AG09319 (cell line): ENCODE results near the gene EPHB1.
A peak's percentile ranks its signal among the peaks of the same experiment; 100 is the strongest.

Source experiments
- DNase-seq: peaks from one replicate; pipeline ENCODE4 v3.0.0-alpha.2; 2010; ENCODE audit warnings: low read depth; ENCODE audit errors: extremely low read depth
- TF ChIP-seq, protein P1 (sequence below): IDR thresholded peaks from 2 replicates; pipeline ENCODE4 v1.5.1; 2011; ENCODE audit warnings: low read depth, mild to moderate bottlenecking, inconsistent platforms, low read length, moderate library complexity

The EPHB1 gene

DNA sequence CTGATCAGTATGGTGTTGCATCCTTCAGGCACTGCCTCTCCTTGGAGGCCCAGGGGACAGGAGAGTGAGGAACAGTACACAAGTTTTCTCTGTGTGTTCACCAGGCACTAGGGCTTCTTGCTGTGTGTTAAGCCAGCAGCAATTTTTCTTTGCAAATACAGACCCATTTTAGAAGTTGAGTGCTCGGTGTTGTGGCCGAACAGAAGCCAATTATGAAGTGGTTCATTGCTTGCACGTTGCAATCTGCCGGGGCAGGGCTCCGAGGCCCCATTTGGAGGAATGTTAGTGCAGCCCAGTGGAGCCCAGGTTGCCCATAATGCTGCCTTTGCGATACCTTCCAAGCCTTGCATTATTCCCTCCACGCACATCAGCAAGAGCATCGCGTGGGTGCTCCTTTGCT is 51.0 kb downstream of the EPHB1 start:
- TF ChIP-seq, protein P1, sequence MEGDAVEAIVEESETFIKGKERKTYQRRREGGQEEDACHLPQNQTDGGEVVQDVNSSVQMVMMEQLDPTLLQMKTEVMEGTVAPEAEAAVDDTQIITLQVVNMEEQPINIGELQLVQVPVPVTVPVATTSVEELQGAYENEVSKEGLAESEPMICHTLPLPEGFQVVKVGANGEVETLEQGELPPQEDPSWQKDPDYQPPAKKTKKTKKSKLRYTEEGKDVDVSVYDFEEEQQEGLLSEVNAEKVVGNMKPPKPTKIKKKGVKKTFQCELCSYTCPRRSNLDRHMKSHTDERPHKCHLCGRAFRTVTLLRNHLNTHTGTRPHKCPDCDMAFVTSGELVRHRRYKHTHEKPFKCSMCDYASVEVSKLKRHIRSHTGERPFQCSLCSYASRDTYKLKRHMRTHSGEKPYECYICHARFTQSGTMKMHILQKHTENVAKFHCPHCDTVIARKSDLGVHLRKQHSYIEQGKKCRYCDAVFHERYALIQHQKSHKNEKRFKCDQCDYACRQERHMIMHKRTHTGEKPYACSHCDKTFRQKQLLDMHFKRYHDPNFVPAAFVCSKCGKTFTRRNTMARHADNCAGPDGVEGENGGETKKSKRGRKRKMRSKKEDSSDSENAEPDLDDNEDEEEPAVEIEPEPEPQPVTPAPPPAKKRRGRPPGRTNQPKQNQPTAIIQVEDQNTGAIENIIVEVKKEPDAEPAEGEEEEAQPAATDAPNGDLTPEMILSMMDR: no peak
- no peak for DNase-seq

DNA sequence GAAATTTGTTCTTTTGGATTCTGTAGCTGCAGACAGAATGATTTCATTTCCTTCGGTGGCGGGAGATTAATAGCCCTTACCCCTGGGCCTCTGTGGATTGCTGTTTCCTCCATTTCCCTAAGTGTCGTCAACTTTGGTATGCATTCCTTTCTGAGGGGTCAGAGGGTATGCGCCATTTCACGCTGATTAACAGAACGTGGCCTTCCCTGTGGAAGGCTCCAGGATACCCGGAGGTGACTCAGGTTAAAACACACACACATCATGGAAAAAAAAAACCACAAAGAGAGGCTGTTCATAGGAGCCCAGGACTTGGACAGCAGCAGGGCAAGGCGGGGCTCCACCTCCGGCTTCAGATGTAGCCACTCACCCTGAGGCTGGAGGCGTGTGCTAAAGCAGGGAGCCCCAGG is 51.9 kb downstream of the EPHB1 start:
- peak; percentile 47 for DNase-seq
- TF ChIP-seq, protein P1: no peak

DNA sequence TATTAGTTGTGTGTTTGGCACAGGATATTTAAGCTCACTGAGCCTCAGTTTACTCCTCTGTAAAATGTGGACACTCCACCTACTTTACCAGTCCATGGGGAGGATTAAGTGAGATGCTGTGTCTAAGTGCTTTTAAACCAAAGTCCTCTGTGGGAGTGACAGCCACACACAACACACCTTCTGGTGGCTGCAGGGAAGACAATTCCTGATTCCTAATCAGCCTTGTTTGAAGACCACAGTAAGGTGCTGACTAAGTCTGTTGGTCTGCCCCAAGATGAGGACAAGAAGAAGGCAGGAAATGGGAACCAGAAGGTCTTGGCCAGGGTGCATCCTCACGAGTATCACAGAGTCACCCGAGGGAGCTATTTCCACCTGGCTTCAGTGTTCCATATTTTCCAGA is 52.3 kb downstream of the EPHB1 start:
- TF ChIP-seq, protein P1: no peak
- no peak for DNase-seq

DNA sequence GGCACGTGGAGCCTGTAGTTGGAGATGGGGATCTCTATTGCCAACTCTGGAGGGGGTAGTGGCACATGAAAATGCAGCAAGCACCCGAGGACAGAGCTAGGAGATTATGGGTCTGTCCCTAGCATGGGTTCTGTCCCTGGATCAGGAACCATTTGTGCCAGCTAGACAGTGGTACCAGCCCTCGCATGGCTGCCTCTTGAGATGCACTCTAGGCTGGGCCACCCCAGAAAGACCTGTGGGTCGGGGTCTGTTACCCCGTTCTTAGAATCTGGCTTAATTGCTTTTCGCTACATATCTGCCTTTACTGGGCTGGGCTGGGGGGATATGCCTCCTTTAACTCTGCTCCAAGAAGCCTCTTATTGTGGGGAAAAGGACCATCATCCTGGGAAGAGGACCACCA is 54.5 kb downstream of the EPHB1 start:
- TF ChIP-seq, protein P1: no peak
- no peak for DNase-seq

DNA sequence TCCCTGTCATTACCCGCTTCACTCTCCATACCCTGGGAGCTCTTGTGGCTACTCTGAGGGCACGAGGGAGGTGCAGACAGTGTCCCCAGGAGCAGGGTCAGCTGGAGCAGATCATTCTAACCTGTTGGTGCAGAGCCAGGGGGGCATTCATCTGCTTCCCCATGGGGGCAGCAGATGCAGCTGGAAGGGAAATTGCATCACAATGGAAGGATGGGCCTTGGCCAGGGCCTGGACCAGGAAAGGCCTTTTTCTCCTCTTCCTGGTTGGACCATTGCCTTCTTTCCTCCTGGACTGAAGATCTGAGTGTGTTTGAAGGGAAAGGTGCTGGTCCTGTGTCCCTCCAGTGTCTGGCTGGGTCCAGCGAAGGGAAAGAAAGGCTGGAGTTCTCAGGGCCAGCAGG is 55.7 kb downstream of the EPHB1 start:
- DNase-seq: no peak
- TF ChIP-seq, protein P1: no peak

DNA sequence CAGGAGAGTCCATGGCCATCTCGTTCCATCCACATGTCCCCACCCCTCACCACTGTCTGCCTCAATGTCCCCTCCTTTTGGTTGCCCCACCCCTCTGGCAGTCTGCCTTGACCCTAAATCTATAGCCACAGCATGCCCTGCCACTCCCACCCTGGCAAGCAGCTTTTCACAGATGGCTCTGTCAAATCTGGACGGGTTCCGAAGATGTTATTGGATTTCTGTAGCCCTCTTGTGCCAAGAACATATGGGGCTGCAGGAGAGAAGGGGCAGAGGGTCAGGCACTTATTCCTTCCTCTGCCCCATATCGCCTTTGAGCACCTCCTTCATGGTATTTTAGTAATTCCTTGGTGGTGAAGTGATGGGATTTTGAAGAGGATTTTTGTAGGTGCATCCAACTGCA is 57.1 kb downstream of the EPHB1 start:
- TF ChIP-seq, protein P1: no peak
- no peak for DNase-seq

DNA sequence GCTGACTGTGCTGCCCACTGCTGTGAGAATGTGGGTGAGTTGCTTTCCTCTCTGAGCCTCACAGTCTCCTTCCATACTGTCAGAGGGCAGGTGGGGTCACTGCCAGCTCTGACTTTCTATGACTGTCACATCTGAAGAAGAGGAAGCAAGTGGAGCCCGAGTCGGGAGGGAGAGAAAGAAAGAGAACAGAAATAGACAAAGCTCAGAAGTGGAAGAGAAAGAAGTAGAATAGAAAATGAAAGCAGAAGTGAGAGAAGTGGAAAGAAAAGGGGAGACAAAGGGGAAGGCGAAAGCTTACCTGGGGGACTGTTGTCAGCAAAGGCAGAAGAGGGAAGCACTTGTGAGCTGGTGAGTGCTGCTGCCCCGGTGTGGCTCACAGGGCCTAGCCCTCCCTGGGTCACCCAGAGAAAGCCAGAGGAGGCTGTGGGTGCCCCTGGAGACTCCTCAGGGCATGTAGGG is 57.9 kb downstream of the EPHB1 start:
- TF ChIP-seq, protein P1: no peak
- no peak for DNase-seq
